Parathyroid adenoma (tissue), 2 donors: ENCODE data around the gene DCTD.

Experiments used
- H2AFZ ChIP-seq: fragments of 300-600 bp; sonication (generic); one replicate; pipeline ENCODE4 v1.7.0; 2017; ENCODE audit warnings: antibody characterized with exemption, mild to moderate bottlenecking
- H3K27ac ChIP-seq: fragments of 300-600 bp; sonication (generic); one replicate; pipeline ENCODE4 v1.7.0; 2017
- H3K27me3 ChIP-seq: fragments of 300-600 bp; sonication (generic); one replicate; pipeline ENCODE4 v1.7.0; 2017; ENCODE audit warnings: low read length; ENCODE audit not compliant: control insufficient read depth, insufficient read depth
- H3K36me3 ChIP-seq: fragments of 300-600 bp; sonication (generic); one replicate; pipeline ENCODE4 v1.7.0; 2017; ENCODE audit warnings: low read length; ENCODE audit not compliant: control insufficient read depth, insufficient read depth
- H3K4me1 ChIP-seq: fragments of 300-600 bp; sonication (generic); one replicate; pipeline ENCODE4 v1.7.0; 2017; ENCODE audit warnings: control low read depth
- H3K4me2 ChIP-seq: fragments of 300-600 bp; sonication (generic); one replicate; pipeline ENCODE4 v1.7.0; 2017; ENCODE audit warnings: low read length
- H3K4me3 ChIP-seq: fragments of 300-600 bp; sonication (generic); one replicate; pipeline ENCODE4 v1.7.0; 2017; ENCODE audit warnings: low read depth, low read length
- H3K79me2 ChIP-seq: fragments of 300-600 bp; sonication (generic); one replicate; pipeline ENCODE4 v1.7.0; 2017; ENCODE audit warnings: control low read depth
- H3K9ac ChIP-seq: fragments of 300-600 bp; sonication (generic); one replicate; pipeline ENCODE4 v1.7.0; 2017; ENCODE audit warnings: mild to moderate bottlenecking
- H3K9me3 ChIP-seq: fragments of 300-600 bp; sonication (generic); one replicate; pipeline ENCODE4 v1.7.0; 2017; ENCODE audit warnings: low read length; ENCODE audit not compliant: control insufficient read depth
- CTCF ChIP-seq: fragments of 300-600 bp; sonication (generic); IDR thresholded peaks from one replicate; pipeline ENCODE4 v1.7.0; 2017; ENCODE audit warnings: antibody characterized with exemption, mild to moderate bottlenecking
- donor health status: primary hyperparathyroidism.

DCTD gene

DNA sequence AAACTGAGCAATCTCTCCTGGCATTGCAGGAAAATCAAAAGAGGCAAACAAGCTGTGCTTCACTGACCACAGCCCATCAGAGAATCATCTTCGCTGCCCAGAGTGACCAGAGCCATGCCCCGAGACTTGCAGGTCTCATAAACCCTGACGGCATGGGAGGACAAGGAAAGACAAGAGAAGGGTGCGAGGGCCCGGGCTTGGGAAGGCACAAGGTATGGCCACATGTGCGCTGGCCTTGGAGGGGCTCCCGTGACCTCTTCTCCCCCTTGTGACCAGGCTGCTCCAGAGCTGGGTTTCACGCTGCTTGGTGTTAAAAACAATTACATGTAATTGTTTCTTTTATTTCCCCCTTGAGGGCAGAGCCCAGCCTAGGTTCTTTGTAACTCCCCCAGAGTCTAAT lies 20.8 kb downstream of the DCTD start:
- no peaks in the 10 kb centered on the region for H3K27me3 ChIP-seq
- no peak overlapping the region for H3K4me3 ChIP-seq
- H2AFZ ChIP-seq = no peak overlapping the region
- H3K9ac ChIP-seq = no peak overlapping the region
- no peaks in the 10 kb centered on the region for H3K9me3 ChIP-seq
- H3K36me3 ChIP-seq = no peaks in the 10 kb centered on the region
- H3K4me1 ChIP-seq = no peaks in the 10 kb centered on the region
- H3K27ac ChIP-seq = no peak overlapping the region
- H3K79me2 ChIP-seq = no peaks in the 10 kb centered on the region
- TF ChIP-seq CTCF = no peak
- no peak overlapping the region for H3K4me2 ChIP-seq

GRCh38 chr4:182895791-182896292 lies 21.3 kb downstream of the DCTD start:
- no peak overlapping the region for H3K4me3 ChIP-seq
- no peaks in the 10 kb centered on the region for H3K9me3 ChIP-seq
- H3K4me2 ChIP-seq = no peak overlapping the region
- H3K9ac ChIP-seq = no peak overlapping the region
- no peak overlapping the region for H2AFZ ChIP-seq
- no peak overlapping the region for H3K27ac ChIP-seq
- H3K27me3 ChIP-seq = no peaks in the 10 kb centered on the region
- no peaks in the 10 kb centered on the region for H3K4me1 ChIP-seq
- TF ChIP-seq CTCF = no peak
- H3K36me3 ChIP-seq = no peaks in the 10 kb centered on the region
- H3K79me2 ChIP-seq = no peaks in the 10 kb centered on the region

GRCh38 chr4:182894681-182895275 lies 22.4 kb downstream of the DCTD start:
- no peaks in the 10 kb centered on the region for H3K36me3 ChIP-seq
- no peak overlapping the region for H3K4me3 ChIP-seq
- no peak overlapping the region for H3K4me2 ChIP-seq
- H2AFZ ChIP-seq = no peak overlapping the region
- H3K27me3 ChIP-seq = no peaks in the 10 kb centered on the region
- H3K9ac ChIP-seq = no peak overlapping the region
- H3K4me1 ChIP-seq = no peaks in the 10 kb centered on the region
- no peak overlapping the region for H3K27ac ChIP-seq
- no peaks in the 10 kb centered on the region for H3K9me3 ChIP-seq
- no peaks in the 10 kb centered on the region for H3K79me2 ChIP-seq
- no peak for TF ChIP-seq CTCF

- Histone ChIP-seq H3K9ac (no peak overlapping the region), H3K27me3 (no peaks in the 10 kb centered on the region), H2AFZ (no peak overlapping the region), H3K36me3 (no peaks in the 10 kb centered on the region), H3K9me3 (no peaks in the 10 kb centered on the region), H3K27ac (no peak overlapping the region), H3K4me2 (no peak overlapping the region), H3K79me2 (no peaks in the 10 kb centered on the region), H3K4me3 (no peak overlapping the region), H3K4me1 (no peaks in the 10 kb centered on the region)
- no peak for TF ChIP-seq CTCF
These were observed 23.6 kb downstream of the DCTD start for GRCh38 chr4:182893474-182894080.

- no peak overlapping the region for H3K4me2 ChIP-seq
- H2AFZ ChIP-seq = no peak overlapping the region
- no peak overlapping the region for H3K27ac ChIP-seq
- no peaks in the 10 kb centered on the region for H3K36me3 ChIP-seq
- no peaks in the 10 kb centered on the region for H3K79me2 ChIP-seq
- no peaks in the 10 kb centered on the region for H3K9me3 ChIP-seq
- TF ChIP-seq CTCF = no peak
- no peaks in the 10 kb centered on the region for H3K4me1 ChIP-seq
- no peak overlapping the region for H3K9ac ChIP-seq
- no peak overlapping the region for H3K4me3 ChIP-seq
- no peaks in the 10 kb centered on the region for H3K27me3 ChIP-seq
These were observed 24.1 kb downstream of the DCTD start for GRCh38 chr4:182893047-182893446.
